SU-DHL-6 (cell line): ENCODE results near the gene C2CD4C.

Source experiments
- EZH2phosphoT487 ChIP-seq: fragments of 200-600 bp; sonication (generic), shearing (Covaris generic); conservative IDR thresholded peaks from 2 replicates; pipeline ENCODE4 v1.6.1; 2018; ENCODE audit warnings: mild to moderate bottlenecking, antibody characterized with exemption, low read length, moderate library complexity, mixed read lengths
- TF ChIP-seq, protein P1 (sequence below): fragments of 200-600 bp; sonication (generic); IDR thresholded peaks from one replicate; pipeline ENCODE4 v1.5.1; 2017; ENCODE audit warnings: antibody characterized with exemption, mild to moderate bottlenecking, low read length, moderate library complexity; ENCODE audit not compliant: insufficient read depth, poor library complexity, severe bottlenecking

DNA sequence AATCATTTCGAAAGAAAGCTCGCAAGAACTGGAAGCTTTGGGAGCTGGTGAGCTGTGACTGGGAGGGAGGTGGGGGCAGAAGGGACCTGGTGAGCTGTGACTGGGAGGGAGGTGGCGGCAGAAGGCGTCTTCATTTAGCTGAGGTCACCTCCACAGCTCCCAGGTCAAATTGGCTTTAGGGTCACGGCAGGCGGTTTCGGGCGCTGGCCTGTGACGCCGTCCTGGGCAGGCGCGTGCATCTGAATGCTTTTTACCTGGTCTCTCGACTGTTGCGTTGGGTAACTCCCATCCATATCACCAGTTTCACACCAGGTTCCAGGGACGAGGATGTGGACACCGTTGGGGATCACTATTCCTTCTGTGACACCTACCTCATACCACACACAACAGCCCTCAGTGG is 29.2 kb downstream of the C2CD4C start:
- TF ChIP-seq, protein P1, sequence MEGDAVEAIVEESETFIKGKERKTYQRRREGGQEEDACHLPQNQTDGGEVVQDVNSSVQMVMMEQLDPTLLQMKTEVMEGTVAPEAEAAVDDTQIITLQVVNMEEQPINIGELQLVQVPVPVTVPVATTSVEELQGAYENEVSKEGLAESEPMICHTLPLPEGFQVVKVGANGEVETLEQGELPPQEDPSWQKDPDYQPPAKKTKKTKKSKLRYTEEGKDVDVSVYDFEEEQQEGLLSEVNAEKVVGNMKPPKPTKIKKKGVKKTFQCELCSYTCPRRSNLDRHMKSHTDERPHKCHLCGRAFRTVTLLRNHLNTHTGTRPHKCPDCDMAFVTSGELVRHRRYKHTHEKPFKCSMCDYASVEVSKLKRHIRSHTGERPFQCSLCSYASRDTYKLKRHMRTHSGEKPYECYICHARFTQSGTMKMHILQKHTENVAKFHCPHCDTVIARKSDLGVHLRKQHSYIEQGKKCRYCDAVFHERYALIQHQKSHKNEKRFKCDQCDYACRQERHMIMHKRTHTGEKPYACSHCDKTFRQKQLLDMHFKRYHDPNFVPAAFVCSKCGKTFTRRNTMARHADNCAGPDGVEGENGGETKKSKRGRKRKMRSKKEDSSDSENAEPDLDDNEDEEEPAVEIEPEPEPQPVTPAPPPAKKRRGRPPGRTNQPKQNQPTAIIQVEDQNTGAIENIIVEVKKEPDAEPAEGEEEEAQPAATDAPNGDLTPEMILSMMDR, result no peak
- no peak for TF ChIP-seq EZH2phosphoT487
